HG03045 (cell line): ENCODE data around the gene BLVRB.
"Not testable (repeated sequence)": the region's sequence is repeated elsewhere in the genome, so short reads cannot be mapped to it uniquely, and the experiment has no call there.

Experiments used
- ATAC-seq: cut with Tn5 transposase; IDR thresholded peaks from one replicate; pipeline ENCODE4 v1.9.1; 2021; ENCODE audit warnings: mild to moderate bottlenecking, moderate library complexity; ENCODE audit not compliant: unreplicated experiment

BLVRB gene

GRCh38 chr19:40410030-40410389 is 55.5 kb downstream of the BLVRB start:
- no peak for ATAC-seq

- not testable (repeated sequence) for ATAC-seq
Measured at GRCh38 chr19:40408598-40408925, 57.0 kb downstream of the BLVRB start.

GRCh38 chr19:40407714-40408597 is 57.6 kb downstream of the BLVRB start:
- ATAC-seq, result no peak

GRCh38 chr19:40403262-40403984 is 62.1 kb downstream of the BLVRB start:
- peak; percentile 60 for ATAC-seq

- no peak for ATAC-seq
Measured at GRCh38 chr19:40400559-40400958, 65.0 kb downstream of the BLVRB start.

- no peak for ATAC-seq
Measured at GRCh38 chr19:40398417-40399131, 67.0 kb downstream of the BLVRB start.
